ENCODE results near the gene ACOT8. TPM values are rescaled to one million over a fixed set of nuclear protein-coding genes. Genes with fewer than 3 reads are reported as not detected.

ACOT8 gene
- total RNA-seq, 1 donor from 2014 or later: 50.6 TPM

GRCh38 chr20:45835825-45836224 is 21.4 kb downstream of the ACOT8 start:
- Histone ChIP-seq H3K27me3 (no peaks in the 10 kb centered on the region), H3K9me3 (no peaks in the 10 kb centered on the region), H3K4me3 (peak overlapping the region; percentile 48 to 88), H3K27ac (peak overlapping the region; percentile 99), H3K36me3 (peaks cover 0 to 27% of the 10 kb centered on the region in 2 donors), H3K4me1 (peaks cover 67% of the 10 kb centered on the region)
- TF ChIP-seq CTCF (IDR thresholded peaks at IDR 0.05) (no peak), POLR2AphosphoS5 (IDR thresholded peaks at IDR 0.05; ENCODE audit: insufficient read depth in 1 of 2, low read depth in 1 of 2) (peak in 1 of 2 donors; percentile 68)
- intact Hi-C loops (cut with DNase I): no loop called here
- DNase-seq (ENCODE audit: extremely low spot score in 2 of 2): no peak

- DNase-seq (ENCODE audit: extremely low spot score in 2 of 2): no peak
- intact Hi-C loops (cut with DNase I): no loop called here
- TF ChIP-seq CTCF (IDR thresholded peaks at IDR 0.05) (no peak), POLR2A (IDR thresholded peaks at IDR 0.05) (no peak), POLR2AphosphoS5 (IDR thresholded peaks at IDR 0.05; ENCODE audit: insufficient read depth in 1 of 2, low read depth in 1 of 2) (no peak)
- Histone ChIP-seq H3K4me1 (peaks cover 62% of the 10 kb centered on the region), H3K27ac (peak overlapping the region; percentile 99), H3K4me3 (peak overlapping the region; percentile 48 to 88), H3K36me3 (peaks cover 0 to 22% of the 10 kb centered on the region in 2 donors), H3K9me3 (no peaks in the 10 kb centered on the region), H3K27me3 (no peaks in the 10 kb centered on the region)
Measured at GRCh38 chr20:45835329-45835765, 21.8 kb downstream of the ACOT8 start.

GRCh38 chr20:45834797-45835161 is 22.4 kb downstream of the ACOT8 start:
- no peak for TF ChIP-seq CTCF (IDR thresholded peaks at IDR 0.05)
- TF ChIP-seq POLR2A (IDR thresholded peaks at IDR 0.05): no peak
- TF ChIP-seq POLR2AphosphoS5 (IDR thresholded peaks at IDR 0.05; ENCODE audit: insufficient read depth in 1 of 2, low read depth in 1 of 2): no peak
- Histone ChIP-seq H3K27ac (peak overlapping the region; percentile 99), H3K4me3 (peak overlapping the region; percentile 48 to 88), H3K27me3 (no peaks in the 10 kb centered on the region), H3K36me3 (peaks cover 0 to 17% of the 10 kb centered on the region in 2 donors), H3K4me1 (peaks cover 56% of the 10 kb centered on the region), H3K9me3 (no peaks in the 10 kb centered on the region)
- intact Hi-C loops (cut with DNase I): no loop called here
- DNase-seq (ENCODE audit: extremely low spot score in 2 of 2): no peak

DNA sequence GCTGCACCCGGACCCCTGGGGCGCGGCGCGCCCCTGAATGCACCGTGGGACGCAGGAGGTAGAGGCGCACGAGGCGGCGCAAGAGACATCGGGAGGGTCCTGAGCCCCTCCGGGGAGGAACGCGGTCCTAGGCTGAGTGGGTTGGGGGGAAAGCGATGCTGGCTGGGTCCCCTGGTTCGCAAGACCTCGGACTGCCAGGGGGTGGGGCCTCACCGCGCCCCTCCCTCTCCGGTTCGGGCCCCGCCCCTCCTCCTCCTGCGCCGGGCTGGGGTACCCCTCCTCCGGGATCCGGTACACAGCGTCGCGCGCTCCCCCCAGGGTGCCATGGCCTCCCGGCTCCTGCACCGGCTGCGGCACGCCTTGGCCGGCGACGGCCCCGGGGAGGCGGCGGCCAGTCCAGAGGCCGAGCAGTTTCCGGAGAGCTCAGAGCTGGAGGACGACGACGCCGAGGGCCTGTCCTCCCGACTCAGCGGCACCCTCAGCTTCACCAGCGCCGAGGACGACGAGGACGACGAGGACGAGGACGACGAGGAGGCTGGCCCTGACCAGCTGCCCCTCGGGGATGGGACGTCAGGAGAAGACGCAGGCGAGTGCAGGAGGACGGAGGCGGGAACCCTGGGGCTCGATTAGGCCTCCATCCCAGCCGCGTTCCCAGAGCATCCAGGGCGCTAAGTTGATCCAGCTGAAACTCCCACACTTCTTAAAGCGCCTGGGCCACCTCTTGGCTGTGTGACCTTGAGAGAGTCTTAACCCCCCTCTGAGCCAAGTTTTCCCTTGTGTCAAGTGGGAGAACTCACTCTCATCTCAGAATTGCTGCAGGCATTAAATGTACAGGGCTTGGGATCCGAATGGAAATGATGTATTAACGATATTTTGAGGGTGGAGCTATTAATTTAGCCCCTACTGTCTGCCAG is 23.1 kb downstream of the ACOT8 start:
- TF ChIP-seq POLR2AphosphoS5 (IDR thresholded peaks at IDR 0.05; ENCODE audit: insufficient read depth in 1 of 2, low read depth in 1 of 2) (peak in 1 of 2 donors; percentile 83), POLR2A (IDR thresholded peaks at IDR 0.05) (peak in 1 of 2 donors; percentile 61), CTCF (IDR thresholded peaks at IDR 0.05) (no peak)
- Histone ChIP-seq H3K4me1 (peaks cover 55% of the 10 kb centered on the region), H3K9me3 (no peaks in the 10 kb centered on the region), H3K27ac (peak overlapping the region; percentile 99), H3K36me3 (peaks cover 0 to 14% of the 10 kb centered on the region in 2 donors), H3K27me3 (no peaks in the 10 kb centered on the region), H3K4me3 (peak overlapping the region; percentile 48 to 88)
- no peak for DNase-seq (ENCODE audit: extremely low spot score in 2 of 2)
- intact Hi-C loops (cut with DNase I): no loop called here
